Panc1 (cell line): ENCODE results near the gene CLDN6.

Source experiments
- POLR2AphosphoS5 ChIP-seq: IDR thresholded peaks from 2 replicates; pipeline ENCODE4 v1.6.1; 2012; ENCODE audit warnings: mild to moderate bottlenecking, low read depth, low read length, moderate library complexity
- TF ChIP-seq, protein P1 (sequence below): fragments of 450-650 bp; IDR thresholded peaks from 2 replicates; pipeline ENCODE4 v1.5.1; 2017; ENCODE audit warnings: mild to moderate bottlenecking

DNA sequence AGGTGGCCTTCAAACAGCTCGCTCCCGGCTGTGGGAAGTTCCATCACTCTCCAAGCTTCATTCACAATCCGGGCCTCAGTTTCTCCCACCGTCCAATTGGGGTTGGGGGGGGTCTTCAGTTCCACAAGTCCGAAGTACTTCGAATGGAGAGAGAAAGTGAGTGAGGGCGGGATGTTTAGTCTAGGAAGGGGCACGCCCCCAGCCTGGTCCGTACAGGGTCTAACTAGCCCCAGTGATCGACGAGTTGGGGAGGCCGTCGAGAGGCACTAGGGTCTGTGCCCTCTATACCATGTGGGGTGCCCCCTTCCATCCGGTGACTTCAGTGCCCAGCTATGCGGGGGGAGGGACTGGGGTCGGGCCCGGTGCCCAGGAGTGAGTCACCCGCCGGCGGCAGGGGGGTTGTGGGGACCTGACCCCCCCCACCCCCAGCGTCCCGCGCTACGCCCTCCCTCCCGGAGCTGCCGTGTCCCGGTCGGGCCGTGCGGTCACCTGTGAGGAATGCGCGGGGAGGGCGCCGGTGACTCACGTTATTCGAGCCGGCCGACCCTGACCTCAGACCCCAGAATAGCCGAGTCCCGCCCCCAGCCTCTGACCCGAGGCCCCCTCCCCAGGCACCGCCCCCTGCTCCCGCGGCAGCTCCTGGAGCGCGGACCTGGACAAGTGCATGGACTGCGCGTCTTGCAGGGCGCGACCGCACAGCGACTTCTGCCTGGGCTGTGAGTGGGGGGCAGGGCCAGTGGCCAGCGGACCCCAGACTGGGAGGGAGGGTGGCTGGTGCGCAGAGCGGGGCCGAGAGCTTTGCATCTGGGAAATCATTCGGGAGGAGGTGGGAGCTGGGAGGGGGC lies 2.8 kb upstream of the CLDN6 start:
- TF ChIP-seq, protein P1, sequence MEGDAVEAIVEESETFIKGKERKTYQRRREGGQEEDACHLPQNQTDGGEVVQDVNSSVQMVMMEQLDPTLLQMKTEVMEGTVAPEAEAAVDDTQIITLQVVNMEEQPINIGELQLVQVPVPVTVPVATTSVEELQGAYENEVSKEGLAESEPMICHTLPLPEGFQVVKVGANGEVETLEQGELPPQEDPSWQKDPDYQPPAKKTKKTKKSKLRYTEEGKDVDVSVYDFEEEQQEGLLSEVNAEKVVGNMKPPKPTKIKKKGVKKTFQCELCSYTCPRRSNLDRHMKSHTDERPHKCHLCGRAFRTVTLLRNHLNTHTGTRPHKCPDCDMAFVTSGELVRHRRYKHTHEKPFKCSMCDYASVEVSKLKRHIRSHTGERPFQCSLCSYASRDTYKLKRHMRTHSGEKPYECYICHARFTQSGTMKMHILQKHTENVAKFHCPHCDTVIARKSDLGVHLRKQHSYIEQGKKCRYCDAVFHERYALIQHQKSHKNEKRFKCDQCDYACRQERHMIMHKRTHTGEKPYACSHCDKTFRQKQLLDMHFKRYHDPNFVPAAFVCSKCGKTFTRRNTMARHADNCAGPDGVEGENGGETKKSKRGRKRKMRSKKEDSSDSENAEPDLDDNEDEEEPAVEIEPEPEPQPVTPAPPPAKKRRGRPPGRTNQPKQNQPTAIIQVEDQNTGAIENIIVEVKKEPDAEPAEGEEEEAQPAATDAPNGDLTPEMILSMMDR = no peak
- peak; percentile 46 for TF ChIP-seq POLR2AphosphoS5
